ENCODE measurements around the gene AK1. TPM values are rescaled to one million over a fixed set of nuclear protein-coding genes. Genes with fewer than 3 reads are reported as not detected.

Gene AK1
- total and polyA plus RNA-seq, 2 of the 8 experiments (the other 6 are each of a cell fraction or from before 2014, with no cell fraction given), result 37.9 to 39.2 TPM

DNA sequence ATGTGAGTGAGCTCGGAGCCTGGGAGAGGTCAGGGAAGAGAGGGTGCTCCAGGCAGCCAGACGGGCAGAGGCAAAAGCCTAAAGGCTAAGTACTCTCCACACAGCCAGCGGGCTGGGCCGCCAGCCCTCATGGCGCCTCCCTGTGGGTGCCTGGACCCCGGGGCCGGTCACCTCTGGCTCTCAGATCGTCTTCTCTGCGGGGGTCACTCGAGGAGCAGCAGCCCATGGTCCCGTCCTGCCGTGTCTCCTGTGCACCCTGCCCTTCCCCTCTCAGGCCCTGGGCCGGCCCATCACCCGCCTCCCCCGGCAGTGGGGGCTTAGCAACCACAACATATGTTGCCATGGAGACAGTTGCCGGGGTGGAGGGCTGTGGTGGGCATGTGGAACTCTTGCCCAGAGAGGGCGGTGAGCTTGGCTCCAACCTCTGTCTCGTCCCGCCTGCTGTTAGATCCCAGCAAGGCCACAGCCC, 4.2 kb downstream of the AK1 start (continued):
- TF ChIP-seq, protein P1, sequence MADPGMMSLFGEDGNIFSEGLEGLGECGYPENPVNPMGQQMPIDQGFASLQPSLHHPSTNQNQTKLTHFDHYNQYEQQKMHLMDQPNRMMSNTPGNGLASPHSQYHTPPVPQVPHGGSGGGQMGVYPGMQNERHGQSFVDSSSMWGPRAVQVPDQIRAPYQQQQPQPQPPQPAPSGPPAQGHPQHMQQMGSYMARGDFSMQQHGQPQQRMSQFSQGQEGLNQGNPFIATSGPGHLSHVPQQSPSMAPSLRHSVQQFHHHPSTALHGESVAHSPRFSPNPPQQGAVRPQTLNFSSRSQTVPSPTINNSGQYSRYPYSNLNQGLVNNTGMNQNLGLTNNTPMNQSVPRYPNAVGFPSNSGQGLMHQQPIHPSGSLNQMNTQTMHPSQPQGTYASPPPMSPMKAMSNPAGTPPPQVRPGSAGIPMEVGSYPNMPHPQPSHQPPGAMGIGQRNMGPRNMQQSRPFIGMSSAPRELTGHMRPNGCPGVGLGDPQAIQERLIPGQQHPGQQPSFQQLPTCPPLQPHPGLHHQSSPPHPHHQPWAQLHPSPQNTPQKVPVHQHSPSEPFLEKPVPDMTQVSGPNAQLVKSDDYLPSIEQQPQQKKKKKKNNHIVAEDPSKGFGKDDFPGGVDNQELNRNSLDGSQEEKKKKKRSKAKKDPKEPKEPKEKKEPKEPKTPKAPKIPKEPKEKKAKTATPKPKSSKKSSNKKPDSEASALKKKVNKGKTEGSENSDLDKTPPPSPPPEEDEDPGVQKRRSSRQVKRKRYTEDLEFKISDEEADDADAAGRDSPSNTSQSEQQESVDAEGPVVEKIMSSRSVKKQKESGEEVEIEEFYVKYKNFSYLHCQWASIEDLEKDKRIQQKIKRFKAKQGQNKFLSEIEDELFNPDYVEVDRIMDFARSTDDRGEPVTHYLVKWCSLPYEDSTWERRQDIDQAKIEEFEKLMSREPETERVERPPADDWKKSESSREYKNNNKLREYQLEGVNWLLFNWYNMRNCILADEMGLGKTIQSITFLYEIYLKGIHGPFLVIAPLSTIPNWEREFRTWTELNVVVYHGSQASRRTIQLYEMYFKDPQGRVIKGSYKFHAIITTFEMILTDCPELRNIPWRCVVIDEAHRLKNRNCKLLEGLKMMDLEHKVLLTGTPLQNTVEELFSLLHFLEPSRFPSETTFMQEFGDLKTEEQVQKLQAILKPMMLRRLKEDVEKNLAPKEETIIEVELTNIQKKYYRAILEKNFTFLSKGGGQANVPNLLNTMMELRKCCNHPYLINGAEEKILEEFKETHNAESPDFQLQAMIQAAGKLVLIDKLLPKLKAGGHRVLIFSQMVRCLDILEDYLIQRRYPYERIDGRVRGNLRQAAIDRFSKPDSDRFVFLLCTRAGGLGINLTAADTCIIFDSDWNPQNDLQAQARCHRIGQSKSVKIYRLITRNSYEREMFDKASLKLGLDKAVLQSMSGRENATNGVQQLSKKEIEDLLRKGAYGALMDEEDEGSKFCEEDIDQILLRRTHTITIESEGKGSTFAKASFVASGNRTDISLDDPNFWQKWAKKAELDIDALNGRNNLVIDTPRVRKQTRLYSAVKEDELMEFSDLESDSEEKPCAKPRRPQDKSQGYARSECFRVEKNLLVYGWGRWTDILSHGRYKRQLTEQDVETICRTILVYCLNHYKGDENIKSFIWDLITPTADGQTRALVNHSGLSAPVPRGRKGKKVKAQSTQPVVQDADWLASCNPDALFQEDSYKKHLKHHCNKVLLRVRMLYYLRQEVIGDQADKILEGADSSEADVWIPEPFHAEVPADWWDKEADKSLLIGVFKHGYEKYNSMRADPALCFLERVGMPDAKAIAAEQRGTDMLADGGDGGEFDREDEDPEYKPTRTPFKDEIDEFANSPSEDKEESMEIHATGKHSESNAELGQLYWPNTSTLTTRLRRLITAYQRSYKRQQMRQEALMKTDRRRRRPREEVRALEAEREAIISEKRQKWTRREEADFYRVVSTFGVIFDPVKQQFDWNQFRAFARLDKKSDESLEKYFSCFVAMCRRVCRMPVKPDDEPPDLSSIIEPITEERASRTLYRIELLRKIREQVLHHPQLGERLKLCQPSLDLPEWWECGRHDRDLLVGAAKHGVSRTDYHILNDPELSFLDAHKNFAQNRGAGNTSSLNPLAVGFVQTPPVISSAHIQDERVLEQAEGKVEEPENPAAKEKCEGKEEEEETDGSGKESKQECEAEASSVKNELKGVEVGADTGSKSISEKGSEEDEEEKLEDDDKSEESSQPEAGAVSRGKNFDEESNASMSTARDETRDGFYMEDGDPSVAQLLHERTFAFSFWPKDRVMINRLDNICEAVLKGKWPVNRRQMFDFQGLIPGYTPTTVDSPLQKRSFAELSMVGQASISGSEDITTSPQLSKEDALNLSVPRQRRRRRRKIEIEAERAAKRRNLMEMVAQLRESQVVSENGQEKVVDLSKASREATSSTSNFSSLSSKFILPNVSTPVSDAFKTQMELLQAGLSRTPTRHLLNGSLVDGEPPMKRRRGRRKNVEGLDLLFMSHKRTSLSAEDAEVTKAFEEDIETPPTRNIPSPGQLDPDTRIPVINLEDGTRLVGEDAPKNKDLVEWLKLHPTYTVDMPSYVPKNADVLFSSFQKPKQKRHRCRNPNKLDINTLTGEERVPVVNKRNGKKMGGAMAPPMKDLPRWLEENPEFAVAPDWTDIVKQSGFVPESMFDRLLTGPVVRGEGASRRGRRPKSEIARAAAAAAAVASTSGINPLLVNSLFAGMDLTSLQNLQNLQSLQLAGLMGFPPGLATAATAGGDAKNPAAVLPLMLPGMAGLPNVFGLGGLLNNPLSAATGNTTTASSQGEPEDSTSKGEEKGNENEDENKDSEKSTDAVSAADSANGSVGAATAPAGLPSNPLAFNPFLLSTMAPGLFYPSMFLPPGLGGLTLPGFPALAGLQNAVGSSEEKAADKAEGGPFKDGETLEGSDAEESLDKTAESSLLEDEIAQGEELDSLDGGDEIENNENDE (IDR thresholded peaks at IDR 0.05; ENCODE audit: insufficient replicate concordance, low read length), result no peak
- TF ChIP-seq CTBP2 (IDR thresholded peaks at IDR 0.05; ENCODE audit: borderline replicate concordance, insufficient read depth, insufficient read length, low read length) (no peak), POLR2A (IDR thresholded peaks at IDR 0.05; ENCODE audit: control extremely low read depth in 1 of 2, low read depth in 2 of 2, low read length in 2 of 2) (no peak)

Measured in H1 (cell line).